Coronary artery (tissue), 2 donors: ENCODE data around the gene GAMT.

Source experiments
- DNase-seq: peaks from one replicate; pipeline ENCODE4 v3.0.0-alpha.2; 2017; ENCODE audit warnings: low spot score
- H3K27ac ChIP-seq, 2 donors: fragments of 200-600 bp; sonication (generic); one replicate each; pipeline ENCODE4 v1.5.1; 2016 to 2019
- H3K4me3 ChIP-seq: fragments of 200-600 bp; sonication (generic); 2 replicates; pipeline ENCODE4 v1.5.1; 2016; ENCODE audit warnings: mild to moderate bottlenecking, moderate library complexity
- TF ChIP-seq, protein P1 (sequence below): fragments of 200-600 bp; sonication (generic); IDR thresholded peaks from one replicate; pipeline ENCODE4 v1.5.1; 2019; ENCODE audit warnings: antibody characterized with exemption

GAMT gene

DNA sequence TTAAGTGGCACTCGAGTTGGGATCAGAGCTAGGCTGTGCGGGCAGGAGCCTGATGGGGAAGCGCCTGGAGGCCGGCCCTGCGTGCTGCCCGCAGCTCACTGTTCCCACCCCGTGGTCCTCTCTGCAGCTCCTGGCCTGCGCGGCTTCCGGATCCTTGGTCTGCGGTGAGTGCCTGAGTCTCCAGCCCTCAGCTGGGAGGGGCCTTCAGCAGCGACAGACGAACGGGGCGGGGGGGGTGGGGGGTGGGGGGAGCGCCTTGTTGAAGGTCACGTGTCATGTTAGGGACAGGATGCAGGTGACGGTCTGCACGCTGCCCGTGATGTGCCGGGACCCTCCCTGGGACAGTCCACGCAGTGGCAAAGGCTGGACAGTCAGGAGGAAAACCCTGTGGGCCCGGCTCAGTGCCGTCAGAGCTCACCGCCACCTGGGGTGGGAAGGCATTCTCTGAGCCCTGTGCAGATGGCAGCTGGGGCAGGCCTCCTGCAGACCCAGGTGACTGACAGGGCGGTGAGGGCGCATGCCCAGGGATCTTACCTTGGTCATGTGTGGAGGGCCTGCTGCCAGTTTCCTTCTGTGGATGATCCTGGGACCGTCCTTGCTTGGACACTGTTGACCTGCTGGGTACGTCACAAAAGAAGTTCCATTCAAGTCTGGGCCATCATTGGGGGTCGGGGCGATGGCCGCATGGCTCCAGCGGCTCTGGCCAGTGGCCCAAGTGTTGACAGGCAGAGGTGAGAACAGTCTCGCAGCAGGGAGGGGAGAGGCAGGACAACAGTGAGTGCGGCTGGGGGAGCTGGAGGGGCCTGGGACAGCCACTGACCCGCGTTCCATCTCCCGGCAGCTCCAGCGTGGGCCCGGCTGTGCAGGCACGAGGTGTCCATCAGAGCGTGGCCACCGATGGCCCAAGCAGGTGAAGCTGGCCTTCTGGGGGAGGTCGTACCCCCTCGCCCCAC is 13.4 kb downstream of the GAMT start:
- TF ChIP-seq, protein P1, sequence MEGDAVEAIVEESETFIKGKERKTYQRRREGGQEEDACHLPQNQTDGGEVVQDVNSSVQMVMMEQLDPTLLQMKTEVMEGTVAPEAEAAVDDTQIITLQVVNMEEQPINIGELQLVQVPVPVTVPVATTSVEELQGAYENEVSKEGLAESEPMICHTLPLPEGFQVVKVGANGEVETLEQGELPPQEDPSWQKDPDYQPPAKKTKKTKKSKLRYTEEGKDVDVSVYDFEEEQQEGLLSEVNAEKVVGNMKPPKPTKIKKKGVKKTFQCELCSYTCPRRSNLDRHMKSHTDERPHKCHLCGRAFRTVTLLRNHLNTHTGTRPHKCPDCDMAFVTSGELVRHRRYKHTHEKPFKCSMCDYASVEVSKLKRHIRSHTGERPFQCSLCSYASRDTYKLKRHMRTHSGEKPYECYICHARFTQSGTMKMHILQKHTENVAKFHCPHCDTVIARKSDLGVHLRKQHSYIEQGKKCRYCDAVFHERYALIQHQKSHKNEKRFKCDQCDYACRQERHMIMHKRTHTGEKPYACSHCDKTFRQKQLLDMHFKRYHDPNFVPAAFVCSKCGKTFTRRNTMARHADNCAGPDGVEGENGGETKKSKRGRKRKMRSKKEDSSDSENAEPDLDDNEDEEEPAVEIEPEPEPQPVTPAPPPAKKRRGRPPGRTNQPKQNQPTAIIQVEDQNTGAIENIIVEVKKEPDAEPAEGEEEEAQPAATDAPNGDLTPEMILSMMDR, result no peak
- no peak overlapping the region for H3K27ac ChIP-seq
- no peak for DNase-seq
- no peak overlapping the region for H3K4me3 ChIP-seq

DNA sequence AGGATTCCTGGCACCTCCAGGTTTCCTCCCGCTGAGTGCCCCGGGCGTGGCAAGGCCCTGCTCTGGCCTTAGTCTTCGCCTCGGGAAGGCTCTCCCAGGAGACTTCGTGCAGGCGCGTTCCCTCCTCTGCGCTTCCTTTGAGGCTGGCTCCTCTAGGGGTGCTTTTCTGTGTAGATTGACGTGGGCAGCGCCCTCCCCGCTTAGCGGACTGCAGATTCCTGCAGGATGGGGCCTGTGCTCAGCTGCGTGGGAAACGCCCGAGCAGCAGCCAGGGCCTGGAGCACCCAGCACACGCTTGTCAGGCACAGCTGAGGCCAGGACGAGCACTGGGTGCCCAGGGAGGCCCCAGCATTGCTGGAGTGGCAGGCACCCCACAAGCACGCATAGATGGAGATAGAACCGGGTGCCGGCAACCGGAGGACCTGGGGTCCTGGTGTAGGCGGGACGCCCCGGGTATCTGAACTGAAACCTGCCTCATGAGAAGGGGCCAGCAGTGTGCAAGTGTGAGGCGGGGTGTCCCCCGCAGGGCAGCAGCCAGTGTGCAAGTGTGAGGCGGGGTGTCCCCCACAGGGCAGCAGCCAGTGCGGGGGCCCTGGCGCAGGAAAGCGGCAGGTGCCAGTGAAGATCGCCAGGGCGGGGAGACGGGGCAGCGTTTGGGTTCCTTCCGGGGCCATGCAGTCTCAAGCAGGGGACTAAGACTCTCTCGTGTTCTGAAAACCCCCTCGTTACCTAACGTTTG is 14.2 kb downstream of the GAMT start:
- no peak for DNase-seq
- Histone ChIP-seq H3K27ac (no peak overlapping the region), H3K4me3 (no peak overlapping the region)
- TF ChIP-seq, protein P1, result no peak

DNA sequence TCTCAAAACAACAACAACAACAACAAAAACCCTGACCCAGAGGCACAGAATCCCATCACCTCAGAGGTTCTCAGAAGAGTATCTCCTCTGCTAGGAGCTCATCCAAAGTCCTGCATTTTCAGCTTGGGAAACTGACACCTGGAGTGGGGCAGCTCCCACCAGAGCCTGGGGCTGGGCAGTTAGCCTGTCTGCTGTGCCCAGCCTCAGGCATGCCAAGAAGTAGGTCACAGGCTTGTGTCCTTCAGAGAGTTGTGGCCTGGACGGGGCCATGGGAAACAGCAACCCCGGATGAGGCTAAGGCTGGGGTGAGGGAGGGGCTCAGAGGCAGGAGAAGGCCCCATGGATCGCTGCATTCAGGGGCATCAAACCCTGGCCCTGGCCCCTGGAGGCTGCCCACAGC is 15.5 kb downstream of the GAMT start:
- DNase-seq, result no peak
- no peak overlapping the region for H3K4me3 ChIP-seq
- no peak overlapping the region for H3K27ac ChIP-seq
- TF ChIP-seq, protein P1, result no peak

DNA sequence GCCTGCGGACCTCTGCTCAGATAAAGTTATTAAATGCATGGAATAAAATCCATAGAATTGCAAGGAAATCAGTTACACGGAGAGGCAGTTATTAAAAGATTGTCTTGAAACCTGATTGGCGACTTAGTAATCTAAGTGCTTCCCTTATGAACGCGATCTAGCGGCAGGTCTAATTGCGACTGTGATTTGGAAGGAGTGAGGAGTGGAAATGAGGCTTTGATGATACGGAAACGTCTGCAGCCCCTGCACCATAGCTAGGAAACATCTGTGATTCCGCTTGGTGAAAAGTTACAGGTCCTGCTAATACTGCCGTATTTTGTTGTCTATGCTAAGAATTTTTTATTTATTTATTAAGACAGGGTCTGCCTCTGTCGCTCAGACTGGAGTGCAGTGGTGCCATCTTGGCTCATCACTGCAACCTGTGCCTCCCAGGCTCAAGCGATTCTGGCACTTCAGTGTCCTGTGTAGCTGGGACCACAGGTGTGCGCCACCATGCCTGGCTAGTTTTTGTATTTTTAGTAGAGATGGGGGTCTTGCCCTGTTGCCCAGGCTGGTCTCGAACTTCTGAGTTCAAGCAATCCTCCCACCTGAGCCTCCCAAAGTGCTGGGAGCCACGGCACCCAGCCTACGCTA is 16.7 kb downstream of the GAMT start:
- TF ChIP-seq, protein P1, result no peak
- no peak for DNase-seq
- peak overlapping the region; percentile 84 to 93 for H3K27ac ChIP-seq
- H3K4me3 ChIP-seq, result peak overlapping the region; percentile 90

DNA sequence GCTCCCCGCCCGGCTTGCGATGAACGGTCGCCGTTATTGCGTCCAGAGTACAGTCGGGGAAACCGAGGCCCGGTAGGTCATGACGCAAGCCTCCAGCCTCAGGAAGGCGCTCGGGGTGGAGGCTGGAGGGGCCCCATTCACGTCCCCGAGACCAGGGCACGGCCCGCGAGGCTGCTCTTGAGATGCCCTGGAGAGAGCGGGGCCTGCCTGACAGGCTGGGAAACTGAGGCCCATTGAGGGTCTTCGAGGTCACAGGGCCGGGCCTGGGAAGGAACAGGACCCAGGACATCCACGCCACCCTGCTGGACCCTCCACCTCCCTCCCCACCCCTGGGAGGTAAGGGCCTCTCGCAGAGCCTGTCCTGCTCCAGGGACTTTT is 17.3 kb downstream of the GAMT start:
- H3K27ac ChIP-seq, result peak overlapping the region; percentile 84 to 93
- TF ChIP-seq, protein P1, result no peak
- H3K4me3 ChIP-seq, result peak overlapping the region; percentile 90
- DNase-seq, result no peak

DNA sequence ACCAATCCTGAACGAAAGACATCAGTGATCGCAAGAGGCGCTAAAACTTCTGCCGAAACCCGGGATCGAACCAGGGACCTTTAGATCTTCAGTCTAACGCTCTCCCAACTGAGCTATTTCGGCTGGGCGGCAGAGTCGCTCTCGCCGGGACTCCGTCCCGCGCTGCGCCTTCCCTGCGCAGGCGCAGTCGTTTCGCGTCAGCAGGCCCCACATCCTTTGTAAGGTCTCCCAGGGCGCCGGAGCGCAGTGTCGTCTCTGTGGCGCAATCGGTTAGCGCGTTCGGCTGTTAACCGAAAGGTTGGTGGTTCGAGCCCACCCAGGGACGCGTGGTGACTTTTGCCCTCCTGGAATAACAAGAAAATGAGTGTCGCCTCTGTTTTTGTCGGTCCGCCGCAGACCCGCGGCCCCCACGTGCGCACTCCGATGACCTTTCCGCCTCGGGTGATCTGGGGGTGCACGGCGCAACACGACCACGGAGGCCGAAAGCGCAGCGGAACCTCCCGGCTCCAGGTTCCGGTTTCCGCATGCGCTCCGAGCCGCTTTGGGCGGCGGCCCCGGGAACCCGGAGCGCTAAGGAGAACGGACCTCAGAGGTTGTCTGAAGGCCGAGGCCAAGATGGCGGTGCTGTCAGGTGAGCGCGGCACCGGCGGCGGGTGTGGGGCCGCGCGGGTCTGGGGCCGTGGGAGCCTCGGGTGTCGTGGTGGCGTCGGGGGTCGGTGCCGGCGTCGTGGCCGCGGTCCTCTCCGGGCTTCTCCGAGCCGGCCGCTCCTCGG is 17.8 kb downstream of the GAMT start, which contains the start of gene NDUFS7:
Gene NDUFS7 (plus strand): TSS at position 596 of the 773 bp plus-strand sequence. CDS start 20 bp downstream, at position 616.
- Histone ChIP-seq H3K27ac (peak within 1 kb of the TSS; percentile 84 to 93), H3K4me3 (peak within 1 kb of the TSS; percentile 90)
- TF ChIP-seq, protein P1, result no peak
- peak; percentile 93 for DNase-seq
